DMS 273 treated with DMSO at 0.1 percent for 48 hours (cell line): ENCODE measurements around the gene OPA3.

ENCODE experiments used
- DNase-seq: peaks from one replicate; lab custom pipeline; 2025; lab: John Stamatoyannopoulos, UW

Gene OPA3

DNA sequence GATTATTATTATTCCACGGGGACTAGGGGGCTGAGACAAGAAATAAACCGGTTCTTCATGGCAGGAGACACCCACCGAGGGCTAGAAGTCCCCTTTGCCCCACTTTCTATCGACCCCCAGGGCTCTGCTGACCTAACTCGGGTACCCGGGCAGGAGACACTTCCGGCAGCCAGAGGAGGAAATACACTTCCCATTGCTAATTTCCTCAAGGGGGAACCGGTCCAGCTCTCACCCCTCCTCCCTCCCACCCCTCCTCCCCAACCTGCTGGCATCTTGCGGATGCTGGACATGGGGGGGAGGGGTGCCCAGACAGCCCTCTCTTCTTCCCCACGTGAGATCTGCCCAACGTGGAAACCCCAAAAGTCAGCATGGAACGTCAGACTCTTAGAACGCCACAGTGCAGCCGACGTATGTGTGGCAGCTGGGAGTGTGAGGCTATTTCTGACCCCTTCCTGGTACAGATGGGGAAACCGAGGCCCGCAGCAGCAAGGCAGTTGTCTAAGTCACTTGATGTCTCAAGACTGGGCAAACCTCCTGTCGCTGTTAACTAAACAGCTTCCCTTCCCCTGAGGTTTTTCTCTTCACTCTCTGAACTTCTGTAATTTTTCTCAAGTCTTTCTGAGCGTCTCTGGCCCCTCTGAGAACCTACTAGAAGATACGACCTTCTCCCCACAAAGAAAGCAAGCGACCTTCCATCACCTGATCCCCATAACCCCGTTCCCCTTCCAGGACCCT is 13.8 kb upstream of the OPA3 start:
- no peak for DNase-seq

DNA sequence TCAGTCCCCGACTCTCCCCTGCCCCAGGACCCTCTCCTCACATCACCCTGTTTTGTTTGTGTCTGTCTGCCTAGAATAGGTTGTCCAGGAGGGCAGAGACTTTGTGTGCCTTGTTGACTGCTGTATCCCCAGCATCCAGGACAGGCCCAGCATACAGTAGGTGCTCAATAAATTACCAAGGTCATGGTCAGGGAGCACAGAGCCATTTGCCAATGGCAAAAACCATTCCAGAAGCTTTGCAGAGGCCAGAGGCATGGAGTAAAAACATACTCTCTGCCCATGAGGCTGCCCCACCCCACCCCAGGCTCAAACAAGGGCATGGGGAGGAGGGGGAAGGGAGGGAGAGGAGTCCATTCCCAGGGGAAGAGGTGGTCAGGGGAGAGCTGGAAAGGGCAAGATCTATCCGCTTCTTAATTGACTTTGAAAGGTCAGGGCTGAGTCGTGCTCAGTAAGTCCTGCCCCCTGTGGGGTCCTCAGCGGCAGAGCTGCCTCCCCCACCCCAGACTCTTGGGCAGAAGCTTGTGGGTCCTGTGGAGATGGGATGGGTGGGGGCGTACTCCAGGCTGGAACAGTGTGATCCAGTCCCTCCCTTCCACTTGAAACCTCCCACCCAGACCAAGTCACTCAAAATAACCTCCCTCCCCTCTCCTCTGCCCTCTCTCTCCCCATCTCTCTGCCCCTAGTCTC is 13.0 kb upstream of the OPA3 start:
- DNase-seq: no peak

DNA sequence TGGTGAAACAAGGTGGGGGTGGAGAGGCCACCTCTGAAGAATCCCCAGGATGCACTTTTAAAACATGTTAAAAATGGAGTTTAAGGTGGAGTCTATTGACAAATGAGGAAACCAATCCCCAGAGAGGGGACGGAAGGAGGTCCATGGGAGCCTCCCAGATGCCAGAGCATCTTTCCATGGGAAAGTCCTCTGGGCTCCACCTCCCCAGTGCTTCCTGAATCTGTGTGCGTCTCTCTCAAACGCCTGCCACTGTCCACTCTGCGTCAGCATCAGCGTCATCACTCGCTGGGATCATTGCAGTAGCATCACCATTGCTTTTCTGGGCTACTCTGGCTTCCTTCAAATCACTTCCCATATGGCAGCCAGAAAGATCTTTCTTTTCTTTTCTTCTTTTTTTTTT is 11.2 kb upstream of the OPA3 start:
- DNase-seq: no peak

DNA sequence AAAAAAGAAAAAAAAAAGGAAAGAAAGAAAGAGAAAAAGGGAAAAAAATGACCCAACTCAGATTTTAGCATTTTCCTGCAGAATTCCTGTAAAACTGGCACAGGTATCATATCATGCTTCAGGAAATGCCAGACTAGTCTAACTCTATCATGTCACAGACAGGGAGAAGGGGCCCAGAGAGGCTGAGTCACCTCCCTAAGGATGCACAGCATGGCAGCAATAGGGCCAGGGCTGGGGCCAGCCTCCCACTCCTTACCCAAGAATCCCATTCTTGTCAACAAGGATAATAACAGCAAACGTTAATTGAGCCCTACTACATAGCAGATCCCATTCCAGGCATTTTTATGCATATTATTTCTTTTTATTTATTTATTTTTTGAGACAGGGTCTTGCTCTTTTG is 8.9 kb upstream of the OPA3 start:
- no peak for DNase-seq

DNA sequence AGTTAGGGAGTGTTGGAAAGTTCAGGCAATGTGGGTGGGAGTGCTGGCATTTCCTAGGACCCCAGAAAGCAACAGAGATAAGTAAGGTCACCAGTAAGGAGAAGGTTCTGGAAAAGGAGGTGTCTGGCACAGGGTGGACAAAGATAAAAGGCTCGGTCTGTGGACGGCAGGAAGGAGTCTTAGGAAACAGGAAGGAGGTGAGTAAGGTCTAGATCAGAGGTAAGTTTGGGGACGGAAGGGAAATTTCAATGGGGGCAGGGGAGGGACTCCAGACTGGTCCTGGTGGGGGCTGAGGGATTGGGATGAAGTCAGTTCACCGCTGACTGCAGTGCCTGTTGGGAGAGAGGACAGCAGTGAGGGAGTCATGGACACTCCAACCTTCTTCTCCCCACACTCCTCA is 7.8 kb upstream of the OPA3 start:
- no peak for DNase-seq

DNA sequence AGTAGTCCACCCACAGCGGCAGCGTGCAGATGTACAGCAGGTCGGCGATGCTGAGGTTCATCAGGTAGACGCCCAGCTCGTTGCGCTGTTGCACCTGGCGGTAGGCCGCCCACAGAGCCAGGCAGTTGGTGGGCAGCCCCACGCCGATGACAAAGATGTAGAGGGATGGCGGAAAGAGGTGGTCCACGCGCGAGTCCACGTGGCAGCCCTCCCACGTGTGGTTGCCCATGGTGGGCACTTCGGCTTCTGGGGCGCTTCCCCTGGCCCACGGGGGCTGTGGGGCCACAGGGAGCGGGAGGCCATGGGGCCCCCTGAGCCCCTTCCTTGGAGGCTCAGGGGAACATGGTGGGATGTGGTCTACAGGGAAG is 7.0 kb upstream of the OPA3 start:
- DNase-seq: no peak

DNA sequence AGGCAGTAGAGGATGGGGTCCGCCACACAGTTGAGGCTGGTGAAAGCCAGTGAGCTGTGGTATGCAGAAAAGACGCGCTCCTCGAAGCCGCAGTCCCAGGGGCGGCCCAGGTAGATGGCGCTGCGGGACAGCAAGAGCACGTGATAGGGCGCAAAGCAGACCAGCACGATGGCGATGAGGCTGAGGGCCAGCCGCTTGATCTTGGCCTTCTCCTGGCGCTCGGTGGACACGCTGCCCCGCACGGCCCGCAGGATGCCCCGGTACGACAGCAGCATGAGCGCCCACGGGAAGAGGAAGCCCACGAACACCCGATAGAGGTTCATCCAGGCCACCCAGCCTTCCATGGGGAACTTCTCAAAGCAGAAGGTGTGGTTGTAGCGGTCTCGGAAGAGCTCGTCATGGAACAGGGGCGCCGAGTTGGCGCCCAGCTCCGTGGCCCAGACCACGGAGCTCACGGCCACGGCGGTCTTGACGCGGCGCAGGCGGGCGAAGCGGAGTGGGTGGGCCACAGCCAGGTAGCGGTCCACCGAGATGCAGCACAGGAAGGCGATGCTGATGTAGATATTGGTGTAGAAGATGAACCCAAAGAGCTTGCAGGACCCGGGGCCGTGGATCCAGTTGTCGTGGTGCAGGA is 6.5 kb upstream of the OPA3 start:
- DNase-seq: no peak

DNA sequence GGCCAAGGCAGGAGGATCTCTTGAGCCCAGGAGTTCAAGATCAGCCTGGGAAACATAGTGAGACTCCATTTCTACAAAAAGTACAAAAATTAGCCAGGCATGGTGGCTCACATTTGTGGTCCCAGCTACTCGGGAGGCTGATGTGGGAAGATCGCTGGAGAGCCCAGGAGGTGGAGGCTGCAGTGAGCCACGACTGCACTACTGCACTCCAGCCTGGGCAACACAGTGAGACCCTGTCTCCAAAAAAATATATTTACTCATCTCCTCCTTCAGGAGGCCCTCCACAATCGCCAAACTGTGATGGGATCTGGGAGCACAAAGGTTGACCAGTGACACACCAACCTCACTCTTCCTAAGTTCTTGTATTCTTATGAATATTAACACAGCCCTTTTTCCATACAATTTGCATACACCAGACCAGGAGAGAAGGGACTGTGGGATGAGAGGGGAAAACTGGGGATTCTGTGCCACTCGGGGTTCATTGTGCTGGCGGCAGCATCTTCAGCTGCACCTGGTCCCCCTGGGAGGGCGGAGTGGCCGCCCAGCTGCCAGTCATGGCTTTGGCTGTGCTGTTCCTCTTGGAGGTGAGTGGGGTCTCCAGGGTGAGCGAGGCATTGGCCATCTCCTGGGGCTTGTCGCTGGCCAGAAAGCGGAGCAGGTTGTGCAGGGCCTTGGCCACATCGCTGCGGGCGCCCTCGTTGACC is 5.8 kb upstream of the OPA3 start:
- DNase-seq: no peak

DNA sequence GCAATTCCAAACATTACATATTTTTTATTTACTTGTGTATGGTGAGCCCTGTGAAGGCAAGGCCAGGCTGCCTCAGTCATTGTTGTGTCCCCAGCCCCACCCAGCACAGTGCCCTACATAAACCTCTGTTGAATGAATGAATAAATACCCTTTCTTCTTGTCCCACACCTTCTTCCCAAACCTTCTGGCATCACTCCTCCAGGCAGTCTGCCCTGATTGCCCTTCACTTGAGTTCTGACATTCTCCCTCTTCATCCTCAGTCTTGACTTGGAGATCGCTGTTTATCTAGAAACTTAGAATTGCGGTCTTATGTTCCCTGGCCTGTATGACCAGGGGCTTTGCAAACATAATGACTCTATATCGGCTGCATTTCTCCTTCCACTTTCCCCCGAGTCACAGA is 5.2 kb upstream of the OPA3 start:
- DNase-seq: no peak

DNA sequence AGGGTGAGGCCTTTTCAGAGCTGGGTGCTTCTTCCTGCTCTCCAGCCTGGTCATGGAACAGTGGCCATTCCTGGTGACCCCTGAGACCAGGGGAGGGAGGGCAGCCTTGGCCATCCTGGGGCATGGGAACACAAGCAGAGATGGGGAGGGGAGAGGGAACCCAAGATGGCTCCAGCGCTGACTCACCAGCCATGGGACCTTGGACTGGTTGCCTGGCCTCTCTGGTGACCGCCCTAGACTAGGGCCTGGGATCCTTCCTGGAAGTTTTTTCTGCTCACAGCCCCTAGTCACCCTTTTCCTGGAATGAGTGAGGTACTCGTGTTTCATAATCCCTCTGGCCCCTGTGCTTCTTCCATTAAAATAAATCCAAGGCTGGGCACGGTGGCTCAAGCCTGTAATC is 3.3 kb upstream of the OPA3 start:
- DNase-seq: no peak

DNA sequence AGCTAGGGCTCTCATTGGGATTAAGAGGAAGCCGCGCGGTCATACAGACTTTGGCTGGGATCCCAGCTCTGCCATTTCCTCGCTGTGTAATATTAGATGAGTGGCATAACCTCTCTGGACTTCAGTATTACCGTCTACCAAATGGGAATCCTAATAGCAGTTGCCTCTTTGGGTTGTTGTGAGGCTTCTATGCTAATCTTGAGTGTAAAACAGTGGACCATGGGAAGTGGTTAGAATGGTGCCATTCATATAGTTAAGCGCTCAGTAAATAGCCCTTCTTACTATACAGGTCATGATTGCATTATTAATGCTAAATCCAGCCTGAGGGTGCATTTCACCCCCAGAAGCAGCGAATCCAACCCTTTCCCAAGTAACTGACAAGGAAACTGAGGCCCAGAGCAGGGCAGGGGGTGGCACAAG is 566 bp upstream of the OPA3 start:
- no peak for DNase-seq

DNA sequence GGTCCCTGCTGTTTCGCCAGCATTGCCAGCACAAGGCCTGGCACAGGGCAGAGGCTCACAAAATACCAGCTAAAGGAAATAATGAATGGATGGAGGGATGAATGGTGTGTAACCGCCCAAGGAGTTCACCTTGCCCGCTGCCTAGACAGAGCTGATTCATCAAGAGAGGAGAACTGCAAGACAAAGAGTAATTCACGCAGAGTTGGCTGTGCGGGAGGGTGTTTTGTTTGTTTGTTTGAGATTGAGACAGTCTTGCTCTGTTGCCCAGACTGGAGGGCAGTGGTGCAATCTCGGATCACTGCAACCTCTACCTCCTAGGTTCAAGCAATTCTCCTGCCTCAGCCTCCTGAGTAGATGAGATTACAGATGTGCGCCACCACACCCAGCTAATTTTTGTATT is 3.0 kb downstream of the OPA3 start:
- no peak for DNase-seq

DNA sequence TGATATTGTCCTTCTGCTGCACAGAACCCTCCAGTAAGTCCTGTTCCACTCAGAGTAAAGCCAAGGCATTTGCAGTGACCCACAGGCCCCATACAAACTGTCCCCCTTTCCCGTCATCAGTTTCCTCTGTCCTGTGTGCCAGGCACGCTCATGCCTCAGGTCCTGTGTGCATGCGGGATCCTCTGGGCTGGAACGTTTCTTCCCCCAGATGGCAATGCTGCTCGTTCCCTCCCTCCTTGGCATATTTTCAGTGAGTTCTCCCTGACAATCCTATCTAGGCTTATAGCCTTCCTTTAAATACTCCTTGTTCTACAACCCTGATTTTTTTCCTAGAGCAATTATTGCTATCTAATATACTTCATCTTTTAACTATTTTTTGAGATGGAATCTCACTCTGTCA is 5.7 kb downstream of the OPA3 start:
- no peak for DNase-seq

DNA sequence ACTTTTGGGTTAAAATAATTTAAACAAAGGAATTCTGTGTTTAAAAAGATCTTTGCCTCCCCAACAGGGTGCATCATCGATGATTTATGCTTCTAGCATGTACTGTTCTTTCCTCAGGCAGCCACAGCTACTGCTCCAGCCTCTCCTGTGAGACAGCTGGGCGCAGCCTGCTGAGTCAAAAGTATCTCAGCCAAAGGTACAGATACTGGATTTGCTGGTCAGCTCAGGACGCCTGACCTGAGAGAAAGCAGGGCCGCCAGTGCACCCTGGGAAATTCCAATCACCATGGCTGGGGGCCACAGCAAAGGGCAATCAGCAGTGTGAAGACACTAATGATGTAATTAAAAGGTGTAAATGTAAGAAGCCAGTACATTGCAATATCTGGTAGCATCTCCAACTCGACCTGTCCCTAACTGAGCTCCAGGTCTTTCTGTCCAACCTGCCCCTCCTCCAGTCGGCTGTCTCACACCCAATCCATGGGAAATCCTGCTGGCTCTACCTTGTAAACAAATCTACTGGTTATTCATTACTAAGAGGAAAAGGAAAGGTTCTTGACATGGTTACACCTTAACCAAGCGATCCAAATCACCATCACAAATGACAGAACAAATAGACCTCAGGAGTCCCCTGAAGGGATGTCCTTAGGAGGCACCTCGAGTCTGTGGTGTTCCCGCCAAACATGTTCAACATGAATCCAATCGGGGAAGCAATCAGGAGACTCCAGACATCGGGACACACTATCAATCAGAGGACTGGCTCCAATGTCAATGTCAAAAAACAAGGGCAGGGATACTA is 7.3 kb downstream of the OPA3 start:
- DNase-seq: no peak

DNA sequence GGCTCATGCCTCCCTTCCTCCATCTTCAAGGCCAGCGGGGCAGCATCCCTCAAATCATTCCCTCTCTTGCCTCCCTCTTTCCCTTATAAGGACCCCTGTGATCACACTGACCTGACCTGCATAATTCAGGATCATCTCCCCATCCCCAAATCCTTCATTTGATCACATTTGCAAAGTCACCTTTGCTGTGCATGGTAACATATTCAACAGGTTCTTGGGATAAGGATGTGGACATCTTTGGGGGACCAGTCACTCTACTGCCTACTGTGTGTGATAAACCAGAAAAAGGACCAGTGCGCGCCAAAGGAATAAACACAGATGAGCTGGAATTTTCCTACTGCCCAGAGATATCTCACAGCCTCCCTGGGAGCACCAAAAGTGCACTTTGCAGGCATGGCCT is 7.9 kb downstream of the OPA3 start:
- DNase-seq: no peak

DNA sequence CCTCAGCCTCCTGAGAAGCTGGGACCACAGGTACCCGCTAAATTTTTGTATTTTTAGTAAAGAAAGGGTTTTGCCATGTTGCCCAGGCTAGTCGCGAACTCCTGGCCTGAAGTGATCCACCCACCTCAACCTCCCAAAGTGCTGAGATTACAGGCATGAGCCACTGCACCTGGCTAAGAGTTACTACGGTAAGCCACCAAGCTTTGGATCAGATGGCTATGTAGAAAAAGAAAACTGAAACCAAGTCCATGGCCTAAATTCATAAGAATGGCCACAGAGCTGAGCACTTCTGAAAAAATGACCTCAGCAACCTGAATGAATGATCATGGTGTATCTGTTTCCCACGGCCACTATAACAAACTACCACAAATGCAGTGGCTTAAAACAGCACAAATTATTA is 9.4 kb downstream of the OPA3 start:
- no peak for DNase-seq

DNA sequence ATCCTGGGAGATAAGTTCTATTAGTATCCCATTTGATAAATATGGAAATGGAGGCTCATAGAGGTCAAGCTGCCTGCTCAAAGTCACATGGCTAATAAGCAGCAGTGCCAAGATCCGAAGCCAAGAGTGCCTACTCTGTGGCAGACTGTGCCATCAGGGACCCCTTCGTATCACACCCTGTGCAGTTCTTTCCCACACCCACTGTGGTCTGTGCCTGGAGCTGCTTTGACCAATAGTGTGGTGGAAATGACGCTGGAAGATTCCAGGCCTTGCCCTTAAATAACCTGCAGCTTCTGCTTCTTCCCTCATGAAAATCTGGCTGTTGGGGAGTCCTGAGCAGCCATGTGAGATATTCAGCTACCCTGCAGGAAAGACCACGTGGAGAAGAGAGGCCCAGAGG is 10.1 kb downstream of the OPA3 start:
- DNase-seq: no peak

DNA sequence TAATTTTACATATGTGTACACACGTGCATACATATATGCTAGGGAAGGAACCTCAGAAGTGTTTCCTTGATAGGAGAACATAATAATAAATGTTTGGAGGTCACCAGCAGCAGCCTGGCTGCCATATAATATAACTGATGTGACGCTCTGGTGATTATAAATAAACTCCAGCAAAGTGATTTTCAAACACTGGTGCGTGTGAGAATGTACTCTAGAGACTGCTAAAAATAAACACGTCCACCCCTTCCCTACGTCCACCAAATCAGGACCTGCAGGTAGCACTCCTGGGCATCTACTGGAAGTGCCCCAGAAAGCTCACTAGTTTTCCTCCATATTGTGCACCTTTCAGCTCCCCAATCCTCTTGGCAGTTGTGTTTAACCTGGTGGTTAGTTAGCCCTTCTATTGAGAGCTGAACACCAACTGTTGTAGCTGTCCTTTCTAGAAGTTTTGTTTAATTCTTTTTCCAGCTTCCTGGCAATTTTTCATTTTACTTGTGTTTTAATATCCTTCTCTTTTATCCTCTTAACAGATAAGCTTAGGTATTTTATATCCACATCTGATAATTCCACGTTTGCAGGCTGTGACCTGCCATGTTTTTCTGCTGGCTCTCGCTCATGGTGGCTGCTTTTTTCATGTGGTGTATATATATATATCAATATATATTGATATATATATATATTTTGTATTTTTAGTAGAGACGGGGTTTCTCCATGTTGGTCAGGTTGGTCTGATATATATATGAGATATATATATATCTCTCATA is 13.0 kb downstream of the OPA3 start:
- DNase-seq: no peak

DNA sequence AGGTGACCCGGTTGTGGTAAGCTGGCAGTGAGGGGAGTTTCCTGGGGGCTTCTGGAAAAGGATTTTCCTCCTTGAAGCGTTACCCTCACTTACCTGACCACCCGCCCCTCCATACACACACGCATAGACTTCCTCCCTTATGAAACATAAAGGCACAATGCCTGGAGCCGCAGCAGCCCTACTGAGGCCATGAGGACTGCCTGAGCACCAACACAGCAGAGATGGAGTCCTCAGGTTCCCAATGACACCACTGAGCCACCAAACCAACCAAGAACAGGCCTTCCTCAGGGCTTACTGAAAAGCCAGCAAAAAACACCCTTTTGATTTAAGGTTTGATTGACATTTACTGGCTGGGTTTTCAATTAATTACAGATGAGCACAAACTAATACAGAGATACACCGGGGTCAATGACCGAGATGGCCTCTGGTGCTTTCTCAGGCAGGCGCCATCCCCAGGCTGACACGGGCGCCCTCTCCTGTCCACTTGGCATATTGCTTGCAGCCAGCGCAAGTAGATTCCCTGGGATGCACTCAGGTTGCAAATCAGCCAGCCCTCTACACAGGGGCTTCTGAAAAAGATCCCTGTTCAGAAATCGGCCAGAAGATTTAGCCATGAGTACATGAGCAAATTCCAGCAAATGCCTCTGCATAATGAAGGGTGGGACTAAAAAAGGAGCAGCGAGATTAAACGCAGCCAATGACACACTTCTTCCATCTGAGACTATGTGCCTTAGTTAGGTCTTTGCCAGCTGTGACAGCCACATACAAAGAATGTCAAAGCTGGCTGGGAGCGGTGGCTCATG is 14.8 kb downstream of the OPA3 start:
- no peak for DNase-seq

DNA sequence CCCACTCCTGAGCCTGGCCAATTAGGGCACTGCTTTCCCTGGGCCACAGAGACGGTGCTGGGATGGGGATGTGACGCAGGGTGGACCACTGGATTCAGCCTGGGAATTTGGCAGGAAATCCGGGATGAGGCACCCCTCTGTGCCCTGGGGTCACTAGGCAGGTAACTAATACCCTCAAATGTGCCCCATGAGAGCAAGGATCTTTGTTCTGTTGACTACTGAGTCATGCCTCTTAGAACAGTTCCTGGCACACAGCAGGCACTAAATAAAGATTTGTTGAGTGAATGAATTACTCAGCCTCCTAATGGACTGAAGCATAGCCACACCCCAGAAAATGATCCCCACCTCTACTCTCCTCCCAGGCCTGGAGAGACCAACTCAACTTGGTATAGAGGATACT is 15.9 kb downstream of the OPA3 start:
- DNase-seq: no peak

DNA sequence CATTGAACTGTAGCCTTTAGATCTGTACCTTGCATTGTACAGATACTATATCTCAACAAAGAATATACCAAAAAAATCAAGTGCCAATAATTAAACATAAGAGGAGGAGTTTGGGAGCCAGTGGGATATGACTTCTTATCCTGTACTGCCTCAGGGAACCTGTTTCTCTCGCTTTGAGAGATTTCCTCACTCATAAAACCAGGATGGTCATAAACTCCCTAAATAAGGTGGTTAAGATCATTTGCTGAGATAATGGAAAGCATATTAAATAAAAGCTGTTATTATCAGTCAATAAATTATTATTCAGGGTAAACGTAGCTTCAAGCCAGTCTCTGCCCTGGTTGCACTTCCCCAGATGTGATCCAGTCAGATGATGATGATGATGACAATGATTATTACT is 17.0 kb downstream of the OPA3 start:
- no peak for DNase-seq
